GM12874 (cell line): ENCODE measurements around the gene PPP6R3.

ENCODE experiments used
- CTCF ChIP-seq: IDR thresholded peaks from 2 replicates; pipeline ENCODE4 v1.5.1; 2011; ENCODE audit warnings: low read depth, mild to moderate bottlenecking, control low read depth, low read length, moderate library complexity; ENCODE audit not compliant: insufficient read depth

The PPP6R3 gene

GRCh38 chr11:68457216-68457897 lies 3.2 kb upstream of the PPP6R3 start:
- no peak for TF ChIP-seq CTCF

DNA sequence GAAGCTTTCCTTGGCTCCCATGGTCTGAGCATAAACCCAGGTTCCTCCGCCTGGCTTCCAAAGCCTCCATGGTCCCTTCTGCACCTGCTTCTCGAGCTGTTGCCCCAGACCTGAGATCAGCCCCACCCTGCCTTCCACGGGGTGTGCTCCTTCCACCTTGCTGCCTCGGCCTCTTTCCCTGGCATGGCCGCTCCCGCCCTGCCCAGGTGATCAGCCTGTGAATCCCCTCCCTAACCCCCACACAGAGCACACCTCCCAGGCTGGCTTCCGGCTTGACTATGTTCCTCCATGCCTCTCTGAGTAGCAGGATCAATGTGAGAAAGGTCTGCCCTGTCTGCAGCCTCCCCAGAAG lies 2.7 kb upstream of the PPP6R3 start:
- no peak for TF ChIP-seq CTCF

DNA sequence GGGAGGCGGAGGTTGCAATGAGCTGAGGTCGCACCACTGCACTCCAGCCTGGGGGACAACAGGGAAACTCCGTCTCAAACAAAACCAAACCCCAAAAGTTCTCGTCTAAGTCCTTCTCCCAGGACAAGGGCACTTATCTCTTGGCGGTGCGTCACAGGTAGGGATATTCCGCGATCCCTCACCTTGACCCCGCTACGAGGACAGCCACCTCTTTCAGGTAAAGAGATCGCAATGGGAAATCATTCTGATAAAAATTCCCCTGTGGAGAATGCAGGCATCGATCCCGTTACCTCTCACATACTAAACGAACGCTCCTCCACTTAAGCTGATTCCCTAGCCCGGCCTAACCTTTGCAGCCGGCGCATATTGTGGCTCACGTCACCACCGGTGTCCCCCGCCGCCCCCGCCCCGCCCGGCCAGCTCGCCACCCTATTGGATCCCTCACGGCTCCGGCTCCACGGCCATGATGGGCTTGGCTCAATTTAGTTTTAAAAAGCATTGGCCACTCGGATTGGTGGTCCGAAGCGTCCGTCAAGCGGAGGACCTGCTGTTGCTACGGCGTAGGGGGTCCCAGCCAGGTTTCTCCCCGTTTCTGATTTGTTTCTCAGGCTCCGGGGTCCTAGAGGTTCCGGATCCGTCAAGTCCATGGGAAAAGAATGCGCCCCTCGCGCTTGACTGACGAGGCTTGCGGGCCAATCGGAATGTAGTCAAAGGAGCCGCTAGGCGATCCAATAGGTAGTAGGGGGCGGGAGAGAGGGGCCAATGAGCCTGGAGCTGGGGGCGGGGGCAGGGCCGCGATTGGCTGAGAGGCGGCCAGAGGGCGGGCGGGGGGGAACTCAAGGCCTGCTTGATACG lies 439 bp upstream of the PPP6R3 start:
- no peak for TF ChIP-seq CTCF

- TF ChIP-seq CTCF, result no peak
Observed at GRCh38 chr11:68461575-68461917, 994 bp downstream of the PPP6R3 start.

- no peak for TF ChIP-seq CTCF
Observed at GRCh38 chr11:68463714-68464113, 3.2 kb downstream of the PPP6R3 start.

DNA sequence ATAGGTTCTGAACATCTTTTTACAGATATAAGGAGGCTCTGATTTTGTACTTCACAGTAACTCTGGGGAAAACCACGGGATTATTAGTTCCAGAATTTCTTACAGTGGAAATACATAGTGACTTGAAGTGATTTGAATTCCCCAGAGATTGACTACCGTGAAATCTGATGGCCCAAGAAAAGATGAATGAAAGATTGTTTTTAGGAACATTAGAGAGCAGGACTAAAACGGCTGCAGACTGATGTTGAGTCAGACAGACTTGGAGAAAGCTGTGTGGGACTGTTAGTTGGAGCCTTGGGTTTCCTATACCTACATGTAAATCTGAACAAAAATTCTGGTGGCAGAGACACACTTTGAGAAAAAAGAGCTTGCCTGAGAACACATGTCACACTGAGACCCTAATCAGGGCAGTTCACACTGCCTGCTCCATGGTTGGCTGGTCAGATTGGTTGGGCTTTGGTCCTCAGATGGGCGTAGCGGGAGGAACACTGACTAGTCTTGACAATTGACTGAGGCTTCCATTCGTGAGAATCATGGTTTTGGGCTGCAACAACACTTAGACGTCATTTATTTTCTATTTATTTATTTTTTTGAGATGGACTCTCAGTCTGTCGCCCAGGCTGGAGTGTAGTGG lies 6.8 kb downstream of the PPP6R3 start:
- no peak for TF ChIP-seq CTCF

- no peak for TF ChIP-seq CTCF
Observed at GRCh38 chr11:68468217-68468828, 7.8 kb downstream of the PPP6R3 start.
